ENCODE measurements around the gene FYN.
A peak's percentile ranks its signal among the peaks of the same experiment; 100 is the strongest.
"Not testable (repeated sequence)": the region's sequence is repeated elsewhere in the genome, so short reads cannot be mapped to it uniquely, and the experiment has no call there.

Gene FYN

DNA sequence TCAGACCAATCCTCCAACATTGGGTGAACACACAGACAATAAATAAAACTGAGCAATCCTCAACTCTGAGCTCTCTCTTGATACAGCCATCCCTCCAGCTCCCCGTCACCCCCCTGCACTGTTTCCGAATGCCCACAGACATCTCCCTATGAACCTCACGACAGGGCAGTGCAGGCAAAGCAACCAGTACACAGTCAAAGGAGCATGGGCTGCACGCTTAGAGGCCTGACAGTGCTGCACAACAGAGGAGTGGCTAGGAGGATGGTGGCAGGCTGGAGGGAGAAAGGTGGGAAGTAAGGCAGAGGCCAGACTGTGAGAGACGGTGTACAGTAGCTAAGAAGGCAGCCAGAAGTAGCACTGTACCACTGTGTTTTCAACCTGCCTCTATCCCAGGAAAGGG is 24.0 kb downstream of the FYN start:
- DNase-seq, result no peak

DNA sequence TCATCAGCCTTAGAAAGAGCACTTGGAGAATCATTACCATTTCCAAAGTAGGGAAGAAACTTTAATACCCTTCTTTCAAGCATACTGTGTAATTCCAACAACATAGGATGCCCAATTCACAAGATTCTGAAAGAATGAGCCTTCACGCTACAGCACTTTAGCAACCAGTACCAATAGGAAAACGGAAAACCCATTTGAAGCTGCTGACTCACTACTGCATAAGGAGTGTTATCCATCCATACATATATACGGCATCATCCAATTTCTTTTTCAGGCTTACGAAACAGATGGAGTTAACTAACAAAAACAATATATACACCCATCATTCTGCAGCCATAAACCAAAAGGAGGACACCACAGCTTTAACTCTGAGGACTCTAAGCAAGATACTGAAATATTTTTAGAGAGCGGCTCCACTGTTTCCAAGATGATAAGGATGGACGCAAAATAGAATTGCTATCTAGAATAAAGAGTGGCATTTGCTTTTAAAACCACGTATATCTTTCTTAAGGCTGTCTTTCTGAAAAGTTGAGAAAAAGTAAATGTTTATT is 24.9 kb downstream of the FYN start:
- DNase-seq, result no peak

DNA sequence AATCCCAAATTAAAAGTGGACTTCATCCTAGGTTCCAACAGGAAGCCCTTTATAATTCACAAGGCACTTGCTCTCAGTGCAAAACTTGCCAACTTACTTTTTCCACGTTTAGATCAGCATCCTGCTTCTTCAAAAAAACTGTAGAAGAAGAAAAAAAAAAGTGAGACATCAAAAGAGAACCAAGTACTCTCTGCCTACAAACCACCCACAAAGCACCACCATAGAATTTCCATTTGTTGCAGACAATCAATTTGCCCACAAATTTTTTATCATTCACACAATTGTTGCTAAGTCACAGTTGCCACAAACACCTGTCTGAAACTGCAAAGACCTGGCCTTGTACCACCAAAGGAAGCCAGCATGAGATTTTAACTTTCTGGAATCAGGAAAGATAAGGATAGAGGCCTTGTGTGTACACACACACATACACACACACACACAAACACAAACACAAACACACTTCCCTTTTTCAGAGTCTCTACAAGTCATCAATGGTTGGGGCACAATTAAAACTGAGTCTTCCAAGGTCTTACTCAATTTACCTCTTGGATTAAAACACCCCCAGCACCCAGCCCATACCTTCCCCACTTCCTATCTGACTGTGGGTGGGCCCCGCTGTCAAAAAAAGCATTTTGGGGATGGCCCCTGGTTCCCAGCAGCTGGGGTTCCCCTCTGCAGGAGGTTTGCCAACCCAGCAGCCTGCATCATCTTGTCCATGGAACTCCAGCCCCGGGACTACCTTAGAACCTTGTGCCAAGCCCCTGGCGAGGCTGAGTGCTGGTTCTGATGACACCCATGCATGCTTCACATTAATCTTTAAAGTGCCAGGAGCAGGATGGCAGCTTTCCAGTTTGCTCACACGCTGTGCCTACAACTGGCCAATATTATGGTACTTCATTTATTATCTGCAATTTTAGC is 26.5 kb downstream of the FYN start:
- DNase-seq, result no peak

DNA sequence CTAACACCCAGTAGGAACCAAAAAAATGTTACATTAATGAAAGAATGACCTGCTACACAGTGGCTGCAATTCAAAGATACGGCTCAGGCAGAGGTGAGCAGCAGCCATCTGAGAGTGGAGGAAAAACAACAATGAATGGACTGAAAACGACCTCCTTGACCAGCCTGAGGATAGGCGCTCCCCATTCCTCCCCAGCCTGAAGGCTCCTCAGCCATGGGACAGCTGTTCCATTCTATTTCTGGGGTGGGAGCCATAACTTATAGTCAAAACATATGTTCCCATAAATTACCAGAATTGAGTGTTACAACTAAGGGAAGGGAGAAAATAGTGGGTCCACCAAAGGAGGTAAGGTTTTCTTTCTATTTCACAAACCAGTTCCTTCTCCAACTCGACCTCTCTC is 27.2 kb downstream of the FYN start:
- no peak for DNase-seq

DNA sequence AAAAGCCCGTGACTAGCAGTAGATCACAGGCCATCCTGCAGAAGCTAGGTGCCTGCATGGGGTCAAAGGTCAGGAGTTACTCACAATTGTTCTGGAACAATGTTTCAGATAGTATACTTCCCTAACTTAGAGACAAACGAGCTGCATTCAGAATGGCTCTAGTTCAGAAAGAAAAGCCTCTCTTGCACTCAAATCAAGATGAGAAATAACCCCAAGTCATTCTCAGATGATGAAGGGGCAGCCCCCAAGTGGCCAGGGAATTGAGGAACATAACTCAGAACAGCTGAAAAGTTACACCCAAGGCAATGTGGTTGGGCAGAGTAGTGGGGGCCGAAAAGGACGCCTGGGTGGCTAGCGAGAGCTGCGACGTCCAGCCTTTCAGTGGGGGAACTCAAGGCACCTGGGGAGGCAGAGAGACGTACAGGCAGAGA is 27.8 kb downstream of the FYN start:
- no peak for DNase-seq

DNA sequence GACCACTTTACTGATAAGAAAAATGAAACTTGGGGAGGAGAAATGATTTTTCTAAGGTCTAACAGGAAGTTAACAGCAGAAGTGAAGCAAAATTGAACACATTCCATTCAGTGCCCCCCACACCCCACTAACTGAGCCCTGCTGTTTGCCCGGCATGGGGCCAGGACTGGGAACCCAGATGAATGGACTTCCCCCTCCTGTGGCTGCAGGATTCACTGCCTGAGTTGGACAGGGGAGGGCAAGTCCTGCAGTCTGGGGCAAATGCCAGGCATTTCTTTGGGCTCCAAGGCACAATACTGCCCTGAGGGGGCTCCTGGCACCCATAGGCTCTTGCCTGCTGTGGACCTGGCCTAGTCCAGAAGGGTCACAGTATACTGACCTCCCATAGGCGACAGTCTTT is 28.3 kb downstream of the FYN start:
- no peak for DNase-seq

DNA sequence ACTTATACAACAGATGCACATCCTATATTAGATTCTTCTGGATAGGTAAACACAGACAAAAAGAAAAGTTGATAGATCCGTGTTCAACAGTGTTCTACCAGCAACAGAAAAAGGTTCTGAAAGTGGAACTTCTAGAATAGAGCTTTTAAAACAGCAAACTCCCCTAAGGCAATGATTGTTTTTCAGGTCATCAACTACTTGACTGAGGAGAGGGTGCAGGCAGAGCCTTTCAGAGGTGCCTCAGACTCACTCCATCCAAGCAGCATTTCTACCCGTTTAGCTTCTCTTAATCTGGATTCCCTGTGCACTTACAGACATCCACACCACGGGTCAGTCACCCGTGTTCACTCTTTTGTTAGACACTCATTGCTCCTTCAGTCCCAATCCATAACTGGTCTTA is 28.9 kb downstream of the FYN start:
- DNase-seq, result no peak

DNA sequence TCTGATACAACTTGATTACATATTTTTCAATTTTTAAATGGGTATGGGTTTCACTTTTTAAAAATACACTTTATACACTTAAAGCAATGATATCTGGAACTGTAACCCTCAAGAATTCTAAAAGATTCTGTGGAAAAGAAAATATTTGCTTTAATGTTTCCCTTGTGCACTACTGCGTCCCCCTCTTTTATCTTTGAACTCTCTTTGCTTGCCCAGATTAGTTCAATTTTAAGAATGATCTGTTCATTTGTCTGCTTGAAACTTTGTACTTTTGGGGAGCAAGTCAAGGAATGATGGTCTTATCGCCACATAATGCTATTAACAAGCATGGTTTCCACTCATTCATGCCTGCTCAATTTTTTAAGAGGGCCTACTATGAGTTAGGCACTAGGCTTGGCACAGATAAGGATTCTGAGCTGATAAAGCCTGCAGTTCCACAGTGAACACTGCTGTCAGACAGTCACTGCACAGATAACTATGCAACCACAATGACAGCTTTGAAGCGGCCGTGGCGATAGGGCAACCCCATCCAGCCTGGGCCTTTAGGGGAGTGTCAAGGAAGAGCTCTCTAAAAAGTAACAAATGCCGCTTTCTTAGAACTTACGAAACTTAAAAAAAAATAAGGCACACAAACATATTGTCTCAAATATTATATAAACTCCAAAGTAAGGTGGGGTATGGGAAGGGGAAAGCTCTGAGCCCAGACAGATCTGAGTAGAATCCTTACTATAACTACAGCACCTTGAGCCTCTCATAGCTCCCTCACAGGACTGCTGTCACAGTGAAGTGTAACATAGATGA is 29.7 kb downstream of the FYN start:
- DNase-seq, result no peak

DNA sequence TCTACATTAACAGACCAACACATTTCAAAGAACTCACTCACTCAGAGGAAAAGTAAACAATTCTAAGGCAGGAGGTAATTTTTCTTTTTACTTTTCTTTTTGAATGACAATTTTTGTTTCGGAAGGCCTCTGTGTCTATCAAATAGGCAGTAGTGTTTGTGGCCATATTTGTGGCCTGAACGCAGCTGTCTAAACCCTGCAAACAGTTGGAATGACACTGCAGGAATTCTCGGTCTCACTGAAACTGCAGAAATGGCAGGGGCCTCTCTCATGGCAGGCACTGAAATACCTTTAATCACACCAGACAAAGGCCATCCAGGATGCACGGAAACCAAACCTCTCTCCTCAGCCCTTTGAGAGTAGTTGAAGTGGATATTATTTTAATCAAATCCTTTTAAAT is 30.4 kb downstream of the FYN start:
- DNase-seq, result peak; percentile 48

DNA sequence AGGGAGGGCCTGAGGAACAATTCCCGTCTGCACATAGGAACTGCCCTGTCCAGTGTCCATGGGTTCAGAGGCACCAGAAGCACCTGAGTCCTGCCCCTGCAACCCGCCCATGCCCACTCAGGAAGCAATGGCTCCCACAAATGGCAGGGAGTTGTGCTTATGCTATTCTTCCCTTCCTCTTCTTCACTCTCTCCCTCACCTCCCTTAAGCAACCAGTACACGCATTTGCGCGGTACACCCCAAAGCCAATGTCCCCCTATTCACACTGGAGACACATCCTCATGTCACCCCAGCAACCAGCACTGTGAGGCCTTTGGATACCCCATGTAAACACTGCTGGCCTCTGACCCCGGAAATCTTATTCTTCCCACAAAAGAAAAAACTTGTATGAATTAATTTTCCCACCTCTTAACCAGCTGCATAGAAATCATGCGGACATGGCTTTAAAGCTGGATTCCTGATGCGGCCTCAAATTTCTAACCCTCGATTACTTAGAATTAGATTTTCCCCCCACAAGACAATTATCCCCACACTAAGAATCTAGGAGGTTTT is 30.9 kb downstream of the FYN start:
- DNase-seq, result no peak

DNA sequence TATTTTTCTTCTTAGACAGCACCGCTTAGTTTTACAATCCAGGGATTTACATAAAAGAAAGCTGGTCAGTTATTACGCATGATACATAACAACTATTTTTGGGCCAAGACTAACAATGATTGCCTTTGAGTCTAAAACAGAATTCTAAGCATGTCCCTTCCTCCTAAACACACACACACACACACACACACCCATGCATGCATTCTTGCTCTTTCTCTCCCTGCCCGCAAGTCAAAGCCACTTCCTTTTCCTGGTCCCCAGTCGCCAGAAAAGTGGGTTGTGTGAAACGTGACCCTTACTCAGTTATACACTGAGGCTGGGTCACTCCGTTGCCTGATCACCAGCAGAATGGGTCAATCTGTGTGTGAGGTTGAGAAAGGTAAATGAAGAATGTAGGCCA is 31.4 kb downstream of the FYN start:
- peak; percentile 57 for DNase-seq

DNA sequence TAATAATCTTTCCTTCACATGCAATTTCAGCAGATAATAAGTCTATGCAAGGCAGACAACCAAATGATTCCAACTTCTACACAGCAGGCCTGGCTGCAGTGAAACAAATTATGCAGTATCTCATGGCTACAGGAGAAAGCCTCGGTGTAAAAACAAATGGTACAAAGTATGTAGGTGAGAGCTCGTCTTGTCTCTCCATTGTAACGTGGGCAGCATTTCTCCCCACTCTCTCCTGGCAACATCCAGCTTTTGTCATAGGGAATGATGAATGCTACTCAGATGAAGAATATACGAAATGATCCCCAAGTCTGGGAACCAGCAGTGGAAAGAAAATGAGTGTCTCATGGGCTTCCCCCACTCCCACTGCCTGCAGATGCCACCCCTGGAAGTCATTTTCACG is 32.4 kb downstream of the FYN start:
- DNase-seq, result no peak

DNA sequence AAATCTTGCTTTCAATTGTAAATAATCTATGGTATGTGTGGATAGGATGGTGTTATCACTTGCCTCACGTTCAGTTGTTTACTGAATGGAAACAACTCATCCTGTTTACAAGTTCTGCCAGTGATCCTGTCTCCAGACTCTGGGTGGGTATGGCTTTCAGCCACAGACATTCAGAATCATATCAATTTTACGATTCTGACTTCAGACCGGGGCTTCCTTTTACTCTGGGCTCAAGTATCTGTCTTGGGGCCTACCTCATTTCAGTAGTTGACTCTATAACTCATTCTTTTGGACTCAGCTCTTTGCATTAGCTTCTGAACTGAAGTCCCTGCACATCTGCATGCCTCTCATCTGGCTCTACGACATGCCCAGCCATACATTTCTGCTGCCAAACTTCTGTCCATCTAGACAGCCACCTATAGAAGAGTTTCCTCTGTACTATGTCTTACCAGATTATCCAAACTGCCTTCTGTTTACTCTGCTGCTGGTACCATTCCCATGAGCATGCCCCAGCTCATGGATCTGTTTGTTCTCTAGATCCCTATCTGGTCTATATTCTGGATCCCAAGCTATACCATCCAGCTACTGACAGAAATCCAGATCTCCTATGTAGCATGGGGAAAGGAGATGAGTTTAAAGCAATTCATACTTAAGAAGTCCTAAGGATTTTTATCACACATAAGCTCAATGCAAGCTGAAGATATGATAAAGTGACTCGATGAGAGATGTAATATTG is 34.3 kb downstream of the FYN start:
- no peak for DNase-seq

DNA sequence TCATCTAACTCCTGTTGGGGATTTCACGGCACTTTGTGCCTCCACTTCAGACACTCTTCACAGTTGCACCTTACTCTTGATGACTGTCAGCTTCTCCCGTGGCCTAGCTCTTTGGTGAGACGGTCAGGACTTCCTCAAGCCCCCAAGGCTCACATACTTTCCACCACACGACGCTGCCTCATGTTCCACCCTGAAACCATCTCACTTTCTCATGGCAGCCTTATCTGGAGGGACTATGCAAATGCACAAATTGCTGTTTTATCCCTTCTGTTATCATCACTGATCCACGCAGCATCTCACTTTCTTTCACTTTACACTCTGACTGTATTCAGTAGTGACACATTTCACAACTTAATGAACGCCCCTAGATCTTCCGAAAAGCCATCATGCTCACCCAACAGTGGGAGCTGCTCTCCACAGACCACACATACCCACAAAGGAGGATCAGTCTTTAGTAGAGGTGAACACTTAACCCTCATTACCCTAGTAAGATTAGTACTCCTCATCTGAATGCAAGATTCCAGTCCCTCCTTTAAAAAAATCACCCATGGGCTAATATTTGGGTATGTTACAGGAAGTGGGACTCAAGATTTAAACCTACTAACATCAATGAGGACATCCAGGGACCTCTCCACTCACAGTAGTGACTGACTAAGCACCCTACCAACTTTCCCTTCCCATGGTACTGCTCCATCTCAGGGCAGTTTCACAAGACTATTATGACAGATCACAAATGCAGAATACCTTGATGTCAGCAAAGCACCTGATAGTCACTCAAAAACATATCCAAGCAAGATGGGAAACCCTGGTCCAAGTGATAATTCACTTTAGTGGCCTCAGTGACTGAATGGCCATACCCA is 35.4 kb downstream of the FYN start:
- no peak for DNase-seq

DNA sequence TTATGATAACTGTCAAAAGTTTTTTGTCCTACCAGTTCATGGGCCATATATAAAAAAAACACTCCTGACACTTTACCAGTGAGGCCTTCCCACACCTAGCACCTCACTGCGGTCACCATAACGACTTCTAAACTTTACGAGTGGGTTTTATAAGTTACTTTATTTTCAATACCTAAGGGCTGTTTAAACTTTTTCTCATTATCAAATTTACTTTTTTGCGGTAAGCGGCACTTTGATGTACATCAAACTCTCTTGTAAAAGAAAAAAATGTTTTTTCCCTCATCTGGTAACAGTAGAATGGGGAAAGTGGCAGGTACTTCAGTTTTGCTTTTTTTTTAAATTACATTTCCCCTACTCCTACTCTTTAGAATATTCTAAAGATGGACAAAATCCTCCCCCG is 36.2 kb downstream of the FYN start:
- no peak for DNase-seq

DNA sequence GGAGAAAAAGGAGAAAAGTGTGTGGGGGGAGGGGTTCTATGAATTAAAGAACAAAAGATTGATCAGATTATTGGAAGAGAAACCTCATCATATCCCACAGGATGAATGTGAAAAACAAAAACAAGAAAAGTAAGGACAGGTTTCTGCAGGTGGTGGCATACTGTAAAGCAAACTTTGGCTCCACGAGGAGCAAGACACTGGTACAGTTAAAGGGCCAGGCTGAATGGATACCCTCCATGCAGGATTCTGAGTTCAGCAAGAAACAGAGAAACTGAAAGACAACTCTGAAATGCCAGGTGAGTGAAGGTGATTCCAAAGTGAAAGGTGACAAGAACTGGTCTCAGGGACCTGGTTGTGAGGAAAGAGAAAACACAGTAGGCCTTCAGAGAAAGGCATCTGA is 37.4 kb downstream of the FYN start:
- no peak for DNase-seq

DNA sequence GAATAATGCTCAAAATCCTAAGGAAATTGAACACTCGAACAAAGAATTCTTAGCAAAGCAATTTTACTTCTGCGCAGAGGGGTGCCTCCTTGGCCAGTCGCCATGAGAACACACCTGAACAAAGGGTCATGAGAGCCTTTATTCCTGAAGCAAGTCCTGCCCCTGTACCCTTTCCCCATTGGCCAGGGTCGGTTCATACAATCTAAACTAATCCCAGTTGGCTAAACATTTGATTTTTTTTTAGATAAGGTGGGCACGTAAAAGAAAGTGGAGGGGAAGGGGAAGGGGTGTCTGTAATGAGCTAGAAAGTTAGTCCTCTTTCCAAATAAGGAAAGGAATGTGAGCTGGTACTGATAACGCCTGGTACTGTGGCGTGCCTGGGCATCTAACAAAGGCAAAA is 37.9 kb downstream of the FYN start:
- DNase-seq, result not testable (repeated sequence)

DNA sequence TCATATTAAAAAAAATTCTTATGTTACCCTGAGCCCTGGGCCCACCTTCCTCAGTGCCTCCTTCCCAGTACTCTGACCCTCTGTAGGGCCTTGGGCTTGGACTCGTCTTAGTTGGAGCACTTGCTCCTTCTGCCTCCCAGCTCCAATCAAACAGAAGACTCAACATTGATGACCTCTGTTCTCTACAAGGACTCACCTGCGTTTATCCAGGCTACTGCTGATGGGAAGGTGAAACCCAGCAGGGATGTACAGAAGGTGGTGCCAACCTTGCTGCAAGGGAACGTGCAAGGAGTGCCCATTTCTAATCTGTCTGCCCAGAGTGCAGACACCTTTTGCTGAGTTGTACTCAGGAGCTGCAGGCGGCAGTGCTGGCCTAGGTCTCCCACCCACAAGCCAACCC is 38.9 kb downstream of the FYN start:
- no peak for DNase-seq

DNA sequence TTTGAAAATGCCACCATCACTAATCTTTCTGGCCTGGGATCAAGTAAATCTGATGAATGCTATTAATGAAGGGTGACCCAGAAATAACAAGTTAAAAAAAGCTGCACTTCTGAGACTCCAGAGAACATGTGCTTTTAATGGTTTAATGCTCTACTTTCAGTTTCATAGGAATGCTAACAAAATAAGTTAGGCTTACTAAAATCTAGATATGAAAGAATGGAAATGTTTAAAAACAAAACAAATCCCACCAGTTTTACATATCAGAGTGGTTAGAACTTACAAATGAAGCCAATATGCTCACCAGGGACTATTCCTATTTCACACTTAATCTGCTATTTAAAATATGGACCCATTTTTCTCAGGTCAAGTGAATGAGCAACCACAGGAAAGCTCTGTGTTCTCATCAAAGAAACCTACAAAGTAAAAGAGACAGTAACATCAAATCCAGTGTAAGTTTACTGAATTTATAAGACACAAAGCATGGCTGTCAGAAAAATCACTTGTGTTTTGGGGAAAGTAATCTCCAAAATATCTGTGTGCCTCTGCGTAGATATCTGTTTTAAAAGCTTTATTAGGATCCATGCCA is 40.3 kb downstream of the FYN start:
- DNase-seq, result no peak

DNA sequence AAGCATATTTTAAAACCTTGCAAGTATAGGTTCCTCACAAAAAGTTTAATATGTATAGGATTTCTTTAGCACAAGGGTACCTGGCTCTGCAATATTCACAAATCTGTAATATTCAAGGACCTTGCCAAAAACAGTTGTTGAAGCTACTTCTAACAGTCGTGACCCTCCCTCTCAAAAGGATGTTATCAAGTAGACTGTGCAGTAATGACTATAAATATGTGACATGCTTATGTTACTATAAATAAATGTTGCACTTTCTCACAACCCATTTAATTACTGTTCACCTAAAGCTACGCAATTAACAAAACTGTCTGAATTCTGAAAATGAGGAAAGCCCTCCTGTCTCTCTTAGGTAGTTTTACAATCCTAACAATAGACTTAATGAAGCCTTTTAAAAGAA is 41.8 kb downstream of the FYN start:
- DNase-seq, result no peak

DNA sequence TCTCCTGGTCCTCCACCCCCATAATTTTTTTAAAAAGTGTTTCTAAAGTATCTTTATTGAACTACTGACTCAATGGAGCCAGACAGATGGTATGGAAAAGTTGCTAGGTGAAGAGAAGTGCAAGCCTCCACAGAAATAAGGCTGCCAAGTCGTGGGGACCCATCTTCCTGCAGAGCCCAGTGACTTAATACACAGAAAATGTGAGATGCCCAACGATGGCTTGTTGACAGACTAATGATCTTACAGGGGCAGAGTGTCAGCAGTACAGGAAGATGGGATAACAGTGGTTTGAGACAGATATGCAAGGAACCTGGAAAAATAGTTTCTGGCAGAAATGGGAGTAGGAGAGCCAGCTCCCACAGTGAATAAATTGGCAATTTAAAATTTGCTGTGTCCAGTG is 43.3 kb downstream of the FYN start:
- DNase-seq, result peak; percentile 76

DNA sequence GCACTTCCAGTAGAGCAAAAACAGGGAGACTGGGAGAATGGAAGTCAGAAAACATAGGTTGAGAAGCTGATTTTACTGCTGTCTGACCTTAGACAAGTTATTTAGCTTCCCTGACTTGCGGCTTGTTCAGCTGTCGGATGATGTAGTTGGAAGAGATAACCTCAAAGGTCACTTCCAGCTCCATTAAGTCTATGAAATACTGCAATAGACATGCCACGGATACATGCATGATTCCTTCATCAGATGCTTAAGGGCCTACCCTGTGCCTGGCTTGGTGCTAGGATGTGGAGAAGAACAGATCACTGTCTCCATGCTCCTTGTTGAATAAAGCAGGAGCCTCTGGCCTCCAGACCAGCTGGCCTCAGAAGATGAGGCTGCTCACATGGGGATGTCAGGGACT is 43.7 kb downstream of the FYN start:
- no peak for DNase-seq

All from fibroblast of skin of right quadriceps (primary cell).